Calu3 (cell line): ENCODE results near the gene ITPR2. TPM values are rescaled to one million over a fixed set of nuclear protein-coding genes. Genes with fewer than 3 reads are reported as not detected.

Experiments
- BruUV-seq: library from RNA; stranded (reverse); fragments of 400-500 nt; replicated peaks from 2 replicates; lab custom pipeline; 2021; lab: Mats Ljungman, UMichigan
- CTCF ChIA-PET: fragments of 300-600 bp; sonication (Branson Sonifier 250); formaldehyde crosslinking; loops from one replicate; lab custom pipeline; 2022; ENCODE audit warnings: antibody characterized with exemption; lab: Charles Lee
- DNase-seq: peaks from one replicate; pipeline ENCODE4 v3.0.0; 2022
- H3K27ac Mint-ChIP-seq: one replicate; pipeline ENCODE4 v1.8.0; 2022; ENCODE audit warnings: mixed read lengths; ENCODE audit not compliant: unreplicated experiment
- H3K27me3 Mint-ChIP-seq: one replicate; pipeline ENCODE4 v1.8.0; 2022; ENCODE audit warnings: mixed read lengths; ENCODE audit not compliant: unreplicated experiment
- H3K36me3 Mint-ChIP-seq: one replicate; pipeline ENCODE4 v1.8.0; 2022; ENCODE audit warnings: mild to moderate bottlenecking, moderate library complexity, mixed read lengths; ENCODE audit not compliant: insufficient read depth, unreplicated experiment
- H3K4me1 Mint-ChIP-seq: one replicate; pipeline ENCODE4 v1.8.0; 2022; ENCODE audit warnings: mild to moderate bottlenecking, low read depth, mixed read lengths; ENCODE audit not compliant: unreplicated experiment
- H3K4me3 Mint-ChIP-seq: one replicate; pipeline ENCODE4 v1.8.0; 2022; ENCODE audit warnings: mild to moderate bottlenecking, low read depth, moderate library complexity, mixed read lengths; ENCODE audit not compliant: unreplicated experiment
- H3K9me3 Mint-ChIP-seq: one replicate; pipeline ENCODE4 v1.8.0; 2022; ENCODE audit warnings: low read depth, mixed read lengths; ENCODE audit not compliant: unreplicated experiment
- intact Hi-C: fragments of 100-400 bp; cut with micrococcal nuclease; formaldehyde crosslinking; loops from one replicate; pipeline ENCODE4 v1.10.0; 2022; ENCODE audit not compliant: unreplicated experiment
- total RNA-seq: library from RNA; stranded (reverse); gene quantifications from 2 replicates; pipeline ENCODE4 v1.2.3, GENCODE V29; 2022
- TF ChIP-seq, protein P1 (sequence below): fragments of 200-600 bp; IDR thresholded peaks from one replicate; pipeline ENCODE4 v1.8.0; 2022; ENCODE audit warnings: antibody characterized with exemption; ENCODE audit not compliant: unreplicated experiment

ITPR2 gene
- total RNA-seq, 1 experiment from 2014 or later = 2.5 TPM

DNA sequence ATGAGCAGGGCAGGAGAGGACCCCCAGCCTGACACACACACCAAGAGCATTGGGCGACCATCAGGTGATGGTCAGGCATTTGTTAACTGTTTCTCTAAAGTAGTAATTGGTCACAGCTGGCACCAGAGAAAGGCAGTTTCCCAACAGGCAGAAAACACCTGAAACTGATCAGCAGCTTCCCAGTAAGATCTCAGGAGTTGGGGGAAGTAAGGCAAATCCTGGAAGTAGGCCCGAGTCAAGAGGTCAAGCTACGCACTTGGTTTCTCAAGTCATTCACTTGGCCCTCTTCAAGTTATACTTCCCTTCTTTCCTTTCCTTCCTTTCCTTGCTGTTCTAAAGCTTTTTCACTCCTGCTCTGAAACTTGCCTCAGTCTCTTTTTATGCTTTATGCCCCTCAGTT, 501.9 kb downstream of the ITPR2 start:
- intact Hi-C loops = no loop called here
- CTCF ChIA-PET = no interaction called here
- no peaks in the 10 kb centered on the region for H3K9me3 Mint-ChIP-seq
- no peak for DNase-seq
- no peak overlapping the region for H3K4me3 Mint-ChIP-seq
- BruUV-seq = no TSS peak
- no peaks in the 10 kb centered on the region for H3K27me3 Mint-ChIP-seq
- no peaks in the 10 kb centered on the region for H3K36me3 Mint-ChIP-seq
- no peaks in the 10 kb centered on the region for H3K4me1 Mint-ChIP-seq
- H3K27ac Mint-ChIP-seq = no peak overlapping the region
- TF ChIP-seq, protein P1, sequence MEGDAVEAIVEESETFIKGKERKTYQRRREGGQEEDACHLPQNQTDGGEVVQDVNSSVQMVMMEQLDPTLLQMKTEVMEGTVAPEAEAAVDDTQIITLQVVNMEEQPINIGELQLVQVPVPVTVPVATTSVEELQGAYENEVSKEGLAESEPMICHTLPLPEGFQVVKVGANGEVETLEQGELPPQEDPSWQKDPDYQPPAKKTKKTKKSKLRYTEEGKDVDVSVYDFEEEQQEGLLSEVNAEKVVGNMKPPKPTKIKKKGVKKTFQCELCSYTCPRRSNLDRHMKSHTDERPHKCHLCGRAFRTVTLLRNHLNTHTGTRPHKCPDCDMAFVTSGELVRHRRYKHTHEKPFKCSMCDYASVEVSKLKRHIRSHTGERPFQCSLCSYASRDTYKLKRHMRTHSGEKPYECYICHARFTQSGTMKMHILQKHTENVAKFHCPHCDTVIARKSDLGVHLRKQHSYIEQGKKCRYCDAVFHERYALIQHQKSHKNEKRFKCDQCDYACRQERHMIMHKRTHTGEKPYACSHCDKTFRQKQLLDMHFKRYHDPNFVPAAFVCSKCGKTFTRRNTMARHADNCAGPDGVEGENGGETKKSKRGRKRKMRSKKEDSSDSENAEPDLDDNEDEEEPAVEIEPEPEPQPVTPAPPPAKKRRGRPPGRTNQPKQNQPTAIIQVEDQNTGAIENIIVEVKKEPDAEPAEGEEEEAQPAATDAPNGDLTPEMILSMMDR = no peak

DNA sequence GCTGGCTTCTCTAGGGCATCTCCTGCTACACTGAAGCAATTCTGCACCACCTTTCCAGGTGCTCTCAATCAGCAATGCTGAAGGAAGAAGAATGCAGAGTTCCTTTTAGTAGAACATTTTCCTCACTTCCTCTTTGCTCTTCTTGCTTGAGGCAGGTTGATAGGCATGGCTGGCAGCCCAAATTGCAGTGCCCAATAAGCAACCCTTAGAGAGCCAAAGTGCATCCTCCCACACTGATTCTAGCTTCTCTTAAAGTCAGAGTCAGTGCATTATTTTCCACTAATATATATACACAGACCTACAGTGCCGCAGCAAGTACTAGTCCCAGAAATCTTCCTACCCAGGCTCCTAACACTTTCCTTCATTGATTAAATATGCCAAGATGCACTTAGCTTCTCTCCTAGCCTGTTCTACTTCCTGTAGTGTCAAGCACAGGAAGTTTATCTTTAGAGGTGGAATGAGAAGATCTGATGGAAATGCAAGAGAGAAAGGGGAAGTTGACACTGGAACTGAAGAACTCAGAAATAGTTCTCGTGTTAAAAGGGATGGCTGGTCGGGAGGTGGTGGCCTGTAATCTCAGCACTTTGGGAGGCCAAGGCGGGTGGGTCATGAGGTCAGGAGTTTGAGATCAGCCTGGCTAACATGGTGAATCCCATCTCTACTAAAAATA, 504.9 kb downstream of the ITPR2 start:
- no peaks in the 10 kb centered on the region for H3K36me3 Mint-ChIP-seq
- no peaks in the 10 kb centered on the region for H3K9me3 Mint-ChIP-seq
- CTCF ChIA-PET = no interaction called here
- TF ChIP-seq, protein P1 = no peak
- H3K27me3 Mint-ChIP-seq = no peaks in the 10 kb centered on the region
- H3K4me1 Mint-ChIP-seq = peaks cover 12% of the 10 kb centered on the region
- DNase-seq = no peak
- no peak overlapping the region for H3K4me3 Mint-ChIP-seq
- H3K27ac Mint-ChIP-seq = no peak overlapping the region
- intact Hi-C loops = no loop called here
- no TSS peak for BruUV-seq

DNA sequence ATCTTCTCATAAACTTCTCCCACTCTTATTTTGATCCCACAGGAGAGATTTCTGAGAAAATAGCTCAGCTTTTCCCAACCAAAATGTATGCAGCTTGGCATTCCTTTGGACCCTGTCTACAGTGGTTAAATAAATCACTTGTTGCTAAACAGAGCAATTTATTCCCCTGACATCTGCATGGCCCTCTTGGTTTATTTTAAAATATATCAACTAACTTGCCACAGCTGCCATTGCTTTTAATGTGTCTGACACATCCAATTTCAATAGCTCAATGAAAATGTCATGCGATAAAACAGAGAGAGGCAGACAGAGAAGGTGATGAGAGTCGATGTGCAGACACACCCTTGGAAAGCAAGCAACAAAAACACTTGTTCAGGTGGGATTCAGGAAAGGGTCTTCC, 509.3 kb downstream of the ITPR2 start:
- no peak for DNase-seq
- Mint-ChIP-seq H3K4me3 (no peak overlapping the region), H3K27me3 (no peaks in the 10 kb centered on the region), H3K9me3 (peaks cover 8% of the 10 kb centered on the region), H3K36me3 (no peaks in the 10 kb centered on the region), H3K4me1 (peaks cover 14% of the 10 kb centered on the region), H3K27ac (no peak overlapping the region)
- intact Hi-C loops = no loop called here
- CTCF ChIA-PET = no interaction called here
- no TSS peak for BruUV-seq
- TF ChIP-seq, protein P1 = no peak

DNA sequence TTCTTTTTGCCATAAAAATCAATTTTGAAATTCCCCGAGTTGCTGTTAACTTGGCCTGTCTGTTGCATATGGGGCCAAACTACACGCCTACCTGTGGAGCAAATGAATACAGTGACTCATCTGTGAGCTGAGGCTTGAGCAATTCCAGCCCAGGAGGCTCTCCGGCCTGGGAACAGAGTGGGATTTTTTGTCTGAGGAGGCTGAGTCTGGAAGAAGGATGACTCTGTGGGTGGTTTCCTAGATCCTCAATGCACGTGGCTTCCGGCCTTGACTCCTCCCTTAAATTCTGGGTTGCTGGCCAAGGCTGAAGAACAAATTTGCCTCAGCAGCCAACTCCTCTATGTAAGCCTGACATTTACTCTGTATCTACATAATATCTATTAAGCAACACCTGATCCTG, 513.5 kb downstream of the ITPR2 start:
- TF ChIP-seq, protein P1 = no peak
- no peak for DNase-seq
- Mint-ChIP-seq H3K36me3 (no peaks in the 10 kb centered on the region), H3K27ac (no peak overlapping the region), H3K4me1 (peaks cover 21% of the 10 kb centered on the region), H3K27me3 (no peaks in the 10 kb centered on the region), H3K4me3 (no peak overlapping the region), H3K9me3 (peaks cover 13% of the 10 kb centered on the region)
- CTCF ChIA-PET = interaction anchor here (0.9 kb wide), 1 partner anchor 80 kb away, joined by 3 read pairs; no protein-coding TSS in a partner anchor
- no TSS peak for BruUV-seq
- intact Hi-C loops = no loop called here
